HEK293 (cell line): ENCODE results near the gene FA2H.

ENCODE experiments used
- CTCF ChIA-PET: fragments of 350-600 bp; formaldehyde crosslinking; extraction: SDS; loops from one replicate; lab custom pipeline; 2021; ENCODE audit warnings: antibody characterized with exemption; lab: Yijun Ruan, JAX
- POLR2A ChIA-PET: fragments of 300-600 bp; formaldehyde crosslinking; extraction: SDS; loops from one replicate; lab custom pipeline; 2020; ENCODE audit warnings: antibody characterized with exemption, inconsistent platforms; lab: Yijun Ruan, JAX
- H3K27ac ChIP-seq: fragments of 200-500 bp; sonication (Bioruptor generic); 2 replicates; pipeline ENCODE4 v1.5.1; 2014; ENCODE audit warnings: low read depth, low read length, control low read depth, inconsistent platforms; ENCODE audit errors: extremely low read depth
- H3K36me3 ChIP-seq, 2 experiments: fragments of 200-500 bp in 1 of 2; sonication (Bioruptor generic) in 1 of 2; 1 replicate in 1 of 2; 2 replicates in 1 of 2; pipeline ENCODE4 v1.5.1; 2014 to 2017; ENCODE audit warnings: inconsistent platforms in 2 of 2, low read length in 2 of 2; ENCODE audit not compliant: control insufficient read depth in 2 of 2, insufficient read depth in 1 of 2
- H3K4me1 ChIP-seq: fragments of 200-500 bp; sonication (Bioruptor generic); 2 replicates; pipeline ENCODE4 v1.5.1; 2014; ENCODE audit warnings: mild to moderate bottlenecking, low read length, inconsistent platforms; ENCODE audit not compliant: control insufficient read depth, insufficient read depth
- H3K4me3 ChIP-seq: 2 replicates; pipeline ENCODE4 v1.5.1; 2011; ENCODE audit warnings: low read depth, mild to moderate bottlenecking, control low read depth, low read length, moderate library complexity
- H3K9me3 ChIP-seq: fragments of 200-500 bp; sonication (Bioruptor generic); 2 replicates; pipeline ENCODE4 v1.5.1; 2014; ENCODE audit warnings: low read depth, low read length, inconsistent platforms; ENCODE audit not compliant: control insufficient read depth, insufficient read depth
- ATF2 ChIP-seq: fragments of 450-650 bp; formaldehyde crosslinking; IDR thresholded peaks from 2 replicates; pipeline ENCODE4 v1.5.1; 2016; ENCODE audit warnings: missing biosample characterization, missing genetic modification characterization, low read depth
- ELK4 ChIP-seq: IDR thresholded peaks from 2 replicates; pipeline ENCODE4 v1.6.1; 2011; ENCODE audit warnings: mild to moderate bottlenecking, low read depth, low read length, borderline replicate concordance
- FEZF1 ChIP-seq: fragments of 450-650 bp; formaldehyde crosslinking; IDR thresholded peaks from 2 replicates; pipeline ENCODE4 v1.5.1; 2016; ENCODE audit warnings: missing biosample characterization, missing genetic modification characterization
- HIC1 ChIP-seq: fragments of 450-650 bp; formaldehyde crosslinking; IDR thresholded peaks from 2 replicates; pipeline ENCODE4 v1.5.1; 2016; ENCODE audit warnings: missing biosample characterization, missing genetic modification characterization
- KLF1 ChIP-seq: fragments of 450-650 bp; formaldehyde crosslinking; IDR thresholded peaks from 2 replicates; pipeline ENCODE4 v1.5.1; 2016; ENCODE audit warnings: missing biosample characterization, missing genetic modification characterization
- KLF17 ChIP-seq: fragments of 450-650 bp; formaldehyde crosslinking; IDR thresholded peaks from 2 replicates; pipeline ENCODE4 v1.5.1; 2016; ENCODE audit warnings: missing biosample characterization, missing genetic modification characterization
- KLF8 ChIP-seq: fragments of 450-650 bp; formaldehyde crosslinking; IDR thresholded peaks from 2 replicates; pipeline ENCODE4 v1.5.1; 2016; ENCODE audit warnings: missing biosample characterization, missing genetic modification characterization
- MYNN ChIP-seq: fragments of 450-650 bp; formaldehyde crosslinking; IDR thresholded peaks from 2 replicates; pipeline ENCODE4 v1.5.1; 2016; ENCODE audit warnings: missing biosample characterization, missing genetic modification characterization, borderline replicate concordance
- SCRT1 ChIP-seq: fragments of 450-650 bp; formaldehyde crosslinking; IDR thresholded peaks from 2 replicates; pipeline ENCODE4 v1.5.1; 2016; ENCODE audit warnings: missing biosample characterization, missing genetic modification characterization, borderline replicate concordance
- SP2 ChIP-seq: fragments of 450-650 bp; formaldehyde crosslinking; IDR thresholded peaks from 2 replicates; pipeline ENCODE4 v1.5.1; 2016; ENCODE audit warnings: missing biosample characterization, missing genetic modification characterization
- WT1 ChIP-seq: fragments of 450-650 bp; formaldehyde crosslinking; IDR thresholded peaks from 2 replicates; pipeline ENCODE4 v1.5.1; 2016; ENCODE audit warnings: missing biosample characterization, missing genetic modification characterization
- YY1 ChIP-seq: fragments of 450-650 bp; formaldehyde crosslinking; IDR thresholded peaks from 2 replicates; pipeline ENCODE4 v1.5.1; 2018; ENCODE audit warnings: missing biosample characterization, missing genetic modification characterization
- ZBTB20 ChIP-seq: fragments of 450-650 bp; formaldehyde crosslinking; IDR thresholded peaks from 2 replicates; pipeline ENCODE4 v1.5.1; 2016; ENCODE audit warnings: missing biosample characterization, missing genetic modification characterization
- ZNF114 ChIP-seq: fragments of 450-650 bp; formaldehyde crosslinking; IDR thresholded peaks from 2 replicates; pipeline ENCODE4 v1.5.0; 2017; ENCODE audit warnings: missing biosample characterization, missing genetic modification characterization
- ZNF132 ChIP-seq: fragments of 450-650 bp; formaldehyde crosslinking; IDR thresholded peaks from 2 replicates; pipeline ENCODE4 v1.5.1; 2017; ENCODE audit warnings: missing biosample characterization, missing genetic modification characterization, borderline replicate concordance
- ZNF175 ChIP-seq: fragments of 450-650 bp; formaldehyde crosslinking; IDR thresholded peaks from 2 replicates; pipeline ENCODE4 v1.5.1; 2016; ENCODE audit warnings: missing biosample characterization, missing genetic modification characterization
- ZNF266 ChIP-seq: fragments of 450-650 bp; formaldehyde crosslinking; IDR thresholded peaks from 2 replicates; pipeline ENCODE4 v1.5.1; 2016; ENCODE audit warnings: missing biosample characterization, missing genetic modification characterization, low read depth
- ZNF514 ChIP-seq: fragments of 450-650 bp; formaldehyde crosslinking; IDR thresholded peaks from 2 replicates; pipeline ENCODE4 v1.5.1; 2016; ENCODE audit warnings: missing biosample characterization, missing genetic modification characterization
- ZNF544 ChIP-seq: fragments of 450-650 bp; formaldehyde crosslinking; IDR thresholded peaks from 2 replicates; pipeline ENCODE4 v1.5.0; 2017; ENCODE audit warnings: missing biosample characterization, missing genetic modification characterization
- ZNF561 ChIP-seq: fragments of 450-650 bp; IDR thresholded peaks from 2 replicates; pipeline ENCODE4 v1.5.1; 2018; ENCODE audit warnings: missing biosample characterization, missing genetic modification characterization, borderline replicate concordance
- ZNF571 ChIP-seq: fragments of 450-650 bp; formaldehyde crosslinking; IDR thresholded peaks from 2 replicates; pipeline ENCODE4 v1.5.0; 2017; ENCODE audit warnings: missing biosample characterization, missing genetic modification characterization
- ZNF639 ChIP-seq: fragments of 450-650 bp; formaldehyde crosslinking; IDR thresholded peaks from 2 replicates; pipeline ENCODE4 v1.5.1; 2016; ENCODE audit warnings: missing biosample characterization, missing genetic modification characterization
- ZNF791 ChIP-seq: fragments of 450-650 bp; formaldehyde crosslinking; IDR thresholded peaks from 2 replicates; pipeline ENCODE4 v1.5.1; 2016; ENCODE audit warnings: missing biosample characterization, missing genetic modification characterization
- ZSCAN30 ChIP-seq: fragments of 450-650 bp; IDR thresholded peaks from 2 replicates; pipeline ENCODE4 v1.5.1; 2018; ENCODE audit warnings: missing biosample characterization, mild to moderate bottlenecking, missing genetic modification characterization, moderate library complexity
- TF ChIP-seq, protein P1 (sequence below): fragments of 450-650 bp; formaldehyde crosslinking; IDR thresholded peaks from 2 replicates; pipeline ENCODE4 v1.5.1; 2016; ENCODE audit warnings: missing biosample characterization, missing genetic modification characterization

Gene FA2H

GRCh38 chr16:74774223-74775139 is at the start of gene FA2H (continued):
- TF ChIP-seq, protein P1, sequence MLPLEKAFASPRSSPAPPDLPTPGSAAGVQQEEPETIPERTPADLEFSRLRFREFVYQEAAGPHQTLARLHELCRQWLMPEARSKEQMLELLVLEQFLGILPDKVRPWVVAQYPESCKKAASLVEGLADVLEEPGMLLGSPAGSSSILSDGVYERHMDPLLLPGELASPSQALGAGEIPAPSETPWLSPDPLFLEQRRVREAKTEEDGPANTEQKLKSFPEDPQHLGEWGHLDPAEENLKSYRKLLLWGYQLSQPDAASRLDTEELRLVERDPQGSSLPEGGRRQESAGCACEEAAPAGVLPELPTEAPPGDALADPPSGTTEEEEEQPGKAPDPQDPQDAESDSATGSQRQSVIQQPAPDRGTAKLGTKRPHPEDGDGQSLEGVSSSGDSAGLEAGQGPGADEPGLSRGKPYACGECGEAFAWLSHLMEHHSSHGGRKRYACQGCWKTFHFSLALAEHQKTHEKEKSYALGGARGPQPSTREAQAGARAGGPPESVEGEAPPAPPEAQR: no peak
- TF ChIP-seq SP2 (tag by site-specific recombination) (peak; percentile 13; the same call in 1 of the 2 replicates), ZNF266 (tag by site-specific recombination) (no peak), ZNF114 (tag by site-specific recombination) (no peak), KLF17 (tag by site-specific recombination) (peak; percentile 48; the same call in 1 of the 2 replicates), KLF1 (peak; percentile 77), ZSCAN30 (tag by site-specific recombination) (peak; percentile 51; the same call in 1 of the 2 replicates), ELK4 (no peak), ZNF571 (no peak), ZNF514 (tag by site-specific recombination) (no peak), ATF2 (tag by site-specific recombination) (no peak), SCRT1 (tag by site-specific recombination) (peak; percentile 96), ZNF639 (no peak), ZNF132 (no peak), ZNF544 (tag by site-specific recombination) (no peak), ZNF791 (tag by site-specific recombination) (no peak), ZBTB20 (tag by site-specific recombination) (peak; percentile 67; the same call in 1 of the 2 replicates), KLF8 (tag by site-specific recombination) (peak; percentile 50; the same call in 1 of the 2 replicates)

DNA sequence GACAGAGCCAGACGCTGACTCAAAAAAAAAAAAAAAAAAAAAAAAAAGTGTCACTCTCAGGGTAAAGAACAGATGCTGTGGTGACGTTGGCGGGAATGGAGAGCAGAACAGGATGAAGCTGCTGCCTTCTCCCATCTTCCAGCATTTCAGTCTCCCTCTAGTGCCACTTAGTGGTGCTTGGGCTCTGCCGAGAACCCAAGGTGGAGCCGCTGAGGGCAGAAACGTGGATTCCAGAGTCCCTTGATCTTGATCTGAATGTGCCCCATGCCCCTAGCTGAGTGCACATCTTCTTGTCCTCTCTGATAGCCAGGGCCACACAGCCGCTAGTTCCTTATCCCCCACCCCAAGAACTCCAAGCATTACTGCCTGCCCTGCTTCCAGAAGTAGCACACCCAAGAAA is 43.2 kb upstream of the FA2H start:
- ChIA-PET POLR2A (no interaction called here), CTCF (interaction anchor here (0.8 to 3.3 kb wide), 2 partner anchors 45 to 103 kb away, joined by 6 to 19 read pairs; no protein-coding TSS in a partner anchor)
- H3K9me3 ChIP-seq: no peaks in the 10 kb centered on the region
- no peak overlapping the region for H3K4me3 ChIP-seq
- H3K4me1 ChIP-seq: no peaks in the 10 kb centered on the region
- H3K27ac ChIP-seq: no peak overlapping the region
- no peaks in the 10 kb centered on the region for H3K36me3 ChIP-seq
- TF ChIP-seq ZNF639: no peak
- TF ChIP-seq HIC1 (tag by site-specific recombination): no peak
- no peak for TF ChIP-seq MYNN (tag by site-specific recombination)
- no peak for TF ChIP-seq WT1 (tag by site-specific recombination)
- TF ChIP-seq FEZF1: no peak
- no peak for TF ChIP-seq YY1
- no peak for TF ChIP-seq ZNF561
- TF ChIP-seq ZNF175 (tag by site-specific recombination): no peak
